ENCODE measurements around the gene NUAK2. TPM values are rescaled to one million over a fixed set of nuclear protein-coding genes. Genes with fewer than 3 reads are reported as not detected.
"Not testable (repeated sequence)": the region's sequence is repeated elsewhere in the genome, so short reads cannot be mapped to it uniquely, and the experiment has no call there.

NUAK2 gene
- total RNA-seq, 2 donors from 2014 or later = 5.1 to 8.6 TPM

DNA sequence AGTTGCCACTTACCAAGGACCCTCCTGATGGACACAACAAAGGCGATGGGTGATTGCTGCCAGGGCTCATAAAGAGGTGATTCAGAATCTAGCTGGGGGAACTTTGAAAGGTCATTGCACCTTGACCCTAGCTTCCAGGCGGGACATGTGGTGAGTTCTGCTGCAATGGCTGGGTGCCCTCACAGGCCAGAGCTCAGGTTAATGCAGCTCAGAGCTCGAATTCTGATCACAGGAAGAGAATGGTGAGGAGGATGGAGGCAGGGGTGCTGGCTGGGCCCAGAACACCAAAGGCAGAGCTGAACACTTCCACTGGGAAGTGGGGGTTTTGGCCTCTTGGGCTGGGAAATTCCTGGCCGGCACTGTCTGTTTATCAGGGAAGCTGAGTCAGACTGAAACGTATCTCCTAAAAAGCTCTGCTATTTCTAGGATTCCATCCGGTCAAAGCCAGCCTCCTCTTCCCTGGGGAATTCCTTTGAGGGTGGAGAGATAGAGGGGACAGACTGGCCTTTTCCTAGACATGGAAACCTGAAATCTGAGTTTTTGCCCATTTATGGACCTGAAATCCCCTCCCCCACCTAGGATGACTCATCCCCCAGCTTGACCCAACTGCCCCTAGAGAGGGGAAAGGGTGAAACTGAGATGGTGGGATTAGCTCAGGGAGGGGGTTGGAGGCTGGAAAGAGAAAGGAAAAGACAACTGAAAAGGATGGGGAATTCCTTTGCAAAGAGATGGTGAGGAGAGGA is 27.2 kb downstream of the NUAK2 start:
- Mint-ChIP-seq H3K27ac (no peak overlapping the region), H3K4me3 (no peak overlapping the region), H3K36me3 (ENCODE audit: low read depth) (no peaks in the 10 kb centered on the region), H3K27me3 (no peaks in the 10 kb centered on the region), H3K4me1 (peaks cover 43% of the 10 kb centered on the region)
- H3K9me3 ChIP-seq (ENCODE audit: control insufficient read depth, low read length, poor library complexity, severe bottlenecking) = no peaks in the 10 kb centered on the region
- DNase-seq = no peak
- no peak for ATAC-seq

DNA sequence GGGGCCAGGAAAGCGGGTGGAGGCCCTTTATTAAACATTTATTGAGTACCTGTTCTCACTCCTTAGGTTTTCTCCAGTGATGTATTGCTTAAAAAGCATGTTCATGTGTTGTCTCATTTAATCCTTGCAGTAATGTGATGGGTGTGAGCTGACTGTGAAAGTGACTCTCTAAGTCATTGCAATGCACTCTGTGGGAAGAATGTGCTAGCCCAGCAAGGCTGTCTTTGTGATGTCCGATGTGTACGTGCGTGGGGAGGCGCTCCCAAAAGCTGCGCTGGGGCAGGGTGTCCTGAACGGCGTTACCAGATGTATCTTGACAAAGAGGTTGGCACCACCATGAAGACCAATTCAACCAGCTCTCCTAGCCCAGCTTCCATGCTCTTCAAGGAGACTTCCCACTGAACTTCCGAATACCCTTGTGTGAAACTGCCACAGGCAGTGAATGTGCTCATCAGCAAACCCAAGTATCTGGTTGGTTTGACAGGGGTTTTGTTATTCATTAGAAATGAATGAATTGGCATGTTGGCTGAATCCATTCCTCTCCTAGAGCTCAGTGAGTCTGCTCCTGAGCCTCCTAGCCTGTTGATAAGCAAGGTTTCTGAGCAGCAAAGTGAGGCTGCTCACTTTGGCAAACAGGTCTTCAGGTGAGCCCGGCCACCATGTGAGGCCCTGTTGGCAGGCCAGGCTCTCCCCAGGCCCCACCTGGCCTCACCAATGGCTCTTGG is 28.0 kb downstream of the NUAK2 start:
- peaks cover 50% of the 10 kb centered on the region for H3K4me1 Mint-ChIP-seq
- no peaks in the 10 kb centered on the region for H3K36me3 Mint-ChIP-seq (ENCODE audit: low read depth)
- no peaks in the 10 kb centered on the region for H3K9me3 ChIP-seq (ENCODE audit: control insufficient read depth, low read length, poor library complexity, severe bottlenecking)
- DNase-seq (no peak), ATAC-seq (no peak)
- H3K27me3 Mint-ChIP-seq = no peaks in the 10 kb centered on the region
- no peak overlapping the region for H3K4me3 Mint-ChIP-seq
- no peak overlapping the region for H3K27ac Mint-ChIP-seq

DNA sequence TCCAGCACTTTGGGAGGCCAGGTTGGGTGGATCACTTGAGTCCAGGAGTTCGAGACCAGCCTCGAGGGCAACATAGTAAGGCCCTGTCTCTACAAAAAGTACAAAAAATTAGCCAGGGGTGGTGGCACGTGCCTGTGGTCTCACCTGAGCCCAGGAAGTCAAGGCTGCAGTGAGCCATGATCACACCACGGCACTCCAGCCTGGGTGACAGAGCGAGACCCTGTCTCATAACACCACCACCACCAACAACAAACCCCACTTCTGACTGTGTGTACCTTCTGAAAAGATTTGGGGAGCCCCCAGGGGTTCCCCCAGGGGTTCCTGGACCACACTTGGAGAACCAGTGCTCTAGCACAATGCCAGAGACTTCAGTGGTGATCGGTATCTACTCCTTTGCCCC is 29.9 kb downstream of the NUAK2 start:
- DNase-seq = no peak
- no peak for ATAC-seq
- H3K27me3 Mint-ChIP-seq = no peaks in the 10 kb centered on the region
- no peak overlapping the region for H3K4me3 Mint-ChIP-seq
- no peaks in the 10 kb centered on the region for H3K36me3 Mint-ChIP-seq (ENCODE audit: low read depth)
- H3K4me1 Mint-ChIP-seq = peaks cover 55% of the 10 kb centered on the region
- peak overlapping the region; percentile 80 for H3K27ac Mint-ChIP-seq
- H3K9me3 ChIP-seq (ENCODE audit: control insufficient read depth, low read length, poor library complexity, severe bottlenecking) = no peaks in the 10 kb centered on the region

DNA sequence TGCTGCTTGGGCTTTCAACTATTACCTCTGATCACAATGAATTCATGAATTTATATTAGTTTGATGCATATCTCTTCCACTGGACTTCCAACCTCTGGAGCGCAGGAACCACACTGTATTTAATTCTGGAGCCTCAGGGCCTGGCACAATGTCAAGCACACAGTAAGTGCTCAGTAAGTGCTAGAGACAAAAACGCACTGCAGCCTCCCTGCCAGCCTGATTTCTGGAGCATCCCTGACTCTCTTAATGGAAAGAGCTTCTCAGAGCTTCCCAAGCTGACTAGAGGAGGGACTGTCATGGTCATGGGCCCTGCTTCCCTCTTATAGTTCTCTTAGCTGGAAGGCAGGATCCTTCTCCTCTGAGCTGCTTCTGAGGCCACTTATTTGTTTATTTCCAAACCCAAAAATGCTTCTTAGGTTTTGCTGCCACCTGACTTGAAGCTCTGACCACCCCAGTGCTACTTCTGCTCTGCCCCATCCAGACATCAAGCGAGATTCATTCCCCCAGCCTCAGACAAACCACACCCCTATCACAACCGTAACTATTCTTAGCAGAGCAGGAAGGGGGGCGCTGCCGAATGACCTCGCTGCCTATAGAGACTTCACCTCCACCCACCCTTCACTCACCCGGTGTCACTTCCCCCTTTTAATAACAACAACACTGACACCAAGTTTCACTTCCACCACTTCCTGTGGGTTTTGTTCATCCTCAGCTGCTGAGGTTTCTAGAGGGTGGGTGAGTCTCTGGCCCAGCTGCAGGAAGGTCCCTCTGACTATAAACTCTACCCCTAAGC is 33.6 kb downstream of the NUAK2 start:
- Mint-ChIP-seq H3K27me3 (no peaks in the 10 kb centered on the region), H3K4me3 (peak overlapping the region; percentile 93), H3K27ac (peak overlapping the region; percentile 99), H3K36me3 (ENCODE audit: low read depth) (no peaks in the 10 kb centered on the region), H3K4me1 (peaks cover 66% of the 10 kb centered on the region)
- H3K9me3 ChIP-seq (ENCODE audit: control insufficient read depth, low read length, poor library complexity, severe bottlenecking) = no peaks in the 10 kb centered on the region
- peak; percentile 49 to 68 (median 54) for DNase-seq
- ATAC-seq = peak; percentile 70

DNA sequence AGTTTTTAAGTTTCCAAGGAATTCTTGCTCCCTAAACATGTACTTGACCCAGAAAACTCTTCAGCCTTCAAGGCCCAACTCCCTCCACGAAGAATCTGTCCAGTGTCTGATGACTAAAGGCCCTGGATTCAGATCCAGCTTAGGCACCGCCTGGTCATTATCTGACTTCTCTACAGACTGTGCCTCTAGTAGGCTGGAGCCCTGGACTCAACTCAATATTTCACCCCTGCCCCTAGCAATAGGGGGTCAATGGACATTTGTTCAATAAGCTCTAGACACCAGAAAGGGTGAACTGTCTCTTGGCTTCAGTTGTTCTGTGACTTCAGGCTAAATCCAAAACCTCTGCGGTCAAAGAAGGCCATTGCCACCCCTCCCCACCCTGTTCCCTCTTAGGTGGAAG is 34.5 kb downstream of the NUAK2 start:
- DNase-seq (no peak), ATAC-seq (no peak)
- H3K9me3 ChIP-seq (ENCODE audit: control insufficient read depth, low read length, poor library complexity, severe bottlenecking) = no peaks in the 10 kb centered on the region
- H3K4me3 Mint-ChIP-seq = peak overlapping the region; percentile 93
- H3K36me3 Mint-ChIP-seq (ENCODE audit: low read depth) = no peaks in the 10 kb centered on the region
- H3K4me1 Mint-ChIP-seq = peaks cover 70% of the 10 kb centered on the region
- peak overlapping the region; percentile 99 for H3K27ac Mint-ChIP-seq
- no peaks in the 10 kb centered on the region for H3K27me3 Mint-ChIP-seq

DNA sequence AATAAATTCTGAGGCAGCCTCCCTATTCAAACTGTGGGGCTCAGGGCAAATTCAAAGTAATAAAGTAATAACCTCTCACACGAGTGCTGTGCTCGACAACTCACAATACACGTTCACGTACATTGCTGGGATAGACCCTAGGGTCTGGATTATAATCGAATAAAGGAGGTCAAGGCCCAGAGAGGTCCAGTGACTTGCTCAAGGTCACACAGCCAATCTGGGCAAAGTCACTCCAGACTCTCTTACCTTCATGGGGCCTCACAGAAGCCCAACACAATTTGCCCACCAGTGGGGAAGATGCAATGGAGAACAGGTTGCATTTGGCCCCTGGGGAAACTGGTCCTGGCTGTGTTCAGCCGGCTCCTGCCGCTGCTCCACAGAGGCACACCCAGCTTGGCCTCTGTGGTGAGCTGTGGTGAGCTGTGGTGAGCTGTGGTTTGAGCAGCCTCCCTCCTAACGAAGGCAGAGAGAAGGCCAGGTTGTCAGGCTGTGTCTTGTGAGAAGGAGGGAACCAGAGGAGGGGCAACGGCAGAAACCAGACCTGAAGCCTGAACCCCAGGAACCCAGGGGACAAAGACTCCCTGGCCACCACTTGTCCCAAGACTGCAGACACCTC is 35.1 kb downstream of the NUAK2 start:
- DNase-seq (peak; percentile 36 to 55 (median 51)), ATAC-seq (peak; percentile 19)
- H3K9me3 ChIP-seq (ENCODE audit: control insufficient read depth, low read length, poor library complexity, severe bottlenecking) = no peaks in the 10 kb centered on the region
- peak overlapping the region; percentile 93 for H3K4me3 Mint-ChIP-seq
- peak overlapping the region; percentile 99 for H3K27ac Mint-ChIP-seq
- no peaks in the 10 kb centered on the region for H3K36me3 Mint-ChIP-seq (ENCODE audit: low read depth)
- no peaks in the 10 kb centered on the region for H3K27me3 Mint-ChIP-seq
- peaks cover 65% of the 10 kb centered on the region for H3K4me1 Mint-ChIP-seq

DNA sequence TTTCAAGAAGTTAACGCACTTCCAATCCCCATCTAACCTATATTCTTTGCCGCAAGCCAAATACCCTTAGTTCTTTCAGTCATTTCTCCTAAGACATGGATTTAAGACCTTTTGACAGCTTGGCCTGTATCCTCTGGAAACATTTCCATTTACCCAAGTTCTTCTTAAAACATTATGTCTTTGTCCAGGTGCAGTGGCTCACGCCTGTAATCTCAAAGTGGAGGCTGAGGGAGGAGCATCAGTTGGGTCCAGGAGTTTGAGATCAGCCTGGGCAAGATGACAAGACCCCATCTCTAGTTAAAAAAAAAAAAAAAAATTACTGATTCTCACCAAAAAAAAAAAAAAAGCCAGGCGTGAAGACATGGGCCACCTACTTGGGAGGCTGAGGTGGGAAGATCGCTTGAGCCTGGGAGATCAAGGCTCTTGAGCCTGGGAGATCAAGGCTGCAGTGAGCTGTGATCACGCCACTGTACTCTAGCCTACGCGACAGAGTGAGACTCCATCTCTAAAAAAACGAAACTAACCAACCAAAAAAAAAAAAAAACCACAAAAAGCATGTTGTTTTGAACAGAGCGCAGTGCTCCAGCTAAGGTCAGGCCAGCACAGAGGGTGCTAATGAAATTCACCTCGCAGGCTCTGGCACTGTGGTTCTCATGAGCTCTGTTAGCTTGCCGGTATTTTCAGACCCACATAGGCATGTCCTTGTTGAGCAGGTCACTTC is 36.0 kb downstream of the NUAK2 start:
- H3K27ac Mint-ChIP-seq = peak overlapping the region; percentile 99
- DNase-seq (peak in 2 of 3 donors; percentile 35 to 39), ATAC-seq (peak; percentile 56)
- peak overlapping the region; percentile 93 for H3K4me3 Mint-ChIP-seq
- H3K4me1 Mint-ChIP-seq = peaks cover 64% of the 10 kb centered on the region
- no peaks in the 10 kb centered on the region for H3K36me3 Mint-ChIP-seq (ENCODE audit: low read depth)
- no peaks in the 10 kb centered on the region for H3K9me3 ChIP-seq (ENCODE audit: control insufficient read depth, low read length, poor library complexity, severe bottlenecking)
- no peaks in the 10 kb centered on the region for H3K27me3 Mint-ChIP-seq

DNA sequence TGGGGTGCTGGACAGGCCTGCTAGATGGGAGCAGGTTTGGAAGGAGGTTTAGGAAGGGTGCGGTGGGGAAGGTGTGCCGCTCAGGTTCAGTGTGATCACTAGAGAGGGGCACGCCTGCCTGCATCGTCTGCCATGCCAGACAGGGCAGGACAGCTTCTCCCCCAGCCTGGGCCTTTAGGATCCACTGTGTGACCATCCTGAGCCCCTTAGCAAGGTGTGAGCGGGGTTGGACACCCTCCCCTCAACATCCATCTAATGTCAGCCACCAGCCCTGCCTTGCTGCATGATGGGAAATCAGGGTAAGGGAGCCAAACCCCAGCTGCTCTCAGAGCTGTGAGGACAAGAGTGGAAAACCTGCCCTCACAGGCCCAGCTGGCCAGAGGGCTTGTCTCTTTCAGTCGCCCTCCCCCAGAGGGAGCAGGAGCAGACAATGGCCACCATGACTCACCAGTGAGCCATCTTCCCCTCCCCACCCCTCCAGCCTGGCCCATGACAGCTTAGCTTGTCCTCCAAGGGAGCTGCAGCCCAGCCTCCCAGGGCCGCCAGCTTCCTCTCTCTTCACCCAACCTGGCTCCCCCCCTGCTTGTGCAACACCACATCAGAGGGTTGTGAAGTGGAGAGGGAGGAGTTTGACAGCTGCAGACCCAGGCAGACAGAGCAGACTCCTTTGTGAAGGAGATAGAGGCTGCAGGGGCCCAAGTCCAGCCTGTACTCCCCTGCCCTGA is 37.0 kb downstream of the NUAK2 start:
- ATAC-seq (peak; percentile 71), DNase-seq (peak; percentile 66 to 82 (median 74))
- H3K27ac Mint-ChIP-seq = peak overlapping the region; percentile 99
- no peaks in the 10 kb centered on the region for H3K9me3 ChIP-seq (ENCODE audit: control insufficient read depth, low read length, poor library complexity, severe bottlenecking)
- H3K4me3 Mint-ChIP-seq = peak overlapping the region; percentile 93
- no peaks in the 10 kb centered on the region for H3K27me3 Mint-ChIP-seq
- peaks cover 67% of the 10 kb centered on the region for H3K4me1 Mint-ChIP-seq
- no peaks in the 10 kb centered on the region for H3K36me3 Mint-ChIP-seq (ENCODE audit: low read depth)

DNA sequence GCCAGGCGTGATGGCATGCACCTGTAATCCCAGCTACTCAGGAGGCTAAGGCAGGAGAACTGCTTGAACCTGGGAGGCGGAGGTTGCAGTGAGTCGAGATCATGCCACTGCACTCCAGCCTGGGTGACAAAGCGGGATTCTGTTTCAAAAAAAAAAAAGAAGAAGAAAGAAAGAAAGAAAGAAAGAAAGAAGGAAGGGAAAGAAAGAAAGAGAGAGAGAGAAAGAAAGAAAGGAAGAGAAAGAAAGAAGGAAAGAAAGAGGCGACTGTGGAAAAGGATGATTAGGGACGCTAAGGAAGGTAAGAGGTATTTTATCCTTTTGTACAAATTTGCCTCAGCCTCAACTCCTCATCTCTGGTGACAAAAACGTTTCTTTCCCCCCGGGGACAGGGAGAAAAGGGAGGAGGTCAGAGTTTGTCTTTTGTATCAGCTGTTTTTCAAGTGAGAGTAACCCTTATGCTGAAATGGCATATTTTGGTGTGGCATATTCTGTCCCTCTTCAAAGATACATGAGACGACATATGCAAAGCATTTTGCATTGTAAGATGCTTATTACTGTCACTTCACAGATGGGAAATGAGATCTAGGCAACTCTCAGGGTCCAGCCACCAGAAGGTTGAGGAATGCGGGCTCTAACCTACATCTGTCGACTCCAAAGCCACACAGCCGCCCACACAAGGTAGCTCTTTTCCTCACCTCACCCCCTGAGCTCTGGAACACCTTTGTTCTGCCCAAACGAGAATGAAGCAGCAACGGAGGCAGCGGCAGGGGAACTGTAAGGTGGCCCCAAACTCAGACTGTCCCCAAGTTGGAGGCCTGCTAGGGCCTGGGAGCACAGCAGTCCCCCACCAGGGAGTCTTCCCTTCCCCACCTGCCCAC is 38.0 kb downstream of the NUAK2 start:
- no peak for DNase-seq
- Mint-ChIP-seq H3K27me3 (no peaks in the 10 kb centered on the region), H3K4me1 (peaks cover 65% of the 10 kb centered on the region), H3K27ac (peak overlapping the region; percentile 99), H3K36me3 (ENCODE audit: low read depth) (no peaks in the 10 kb centered on the region), H3K4me3 (peak overlapping the region; percentile 64)
- ATAC-seq = no peak
- H3K9me3 ChIP-seq (ENCODE audit: control insufficient read depth, low read length, poor library complexity, severe bottlenecking) = no peaks in the 10 kb centered on the region

DNA sequence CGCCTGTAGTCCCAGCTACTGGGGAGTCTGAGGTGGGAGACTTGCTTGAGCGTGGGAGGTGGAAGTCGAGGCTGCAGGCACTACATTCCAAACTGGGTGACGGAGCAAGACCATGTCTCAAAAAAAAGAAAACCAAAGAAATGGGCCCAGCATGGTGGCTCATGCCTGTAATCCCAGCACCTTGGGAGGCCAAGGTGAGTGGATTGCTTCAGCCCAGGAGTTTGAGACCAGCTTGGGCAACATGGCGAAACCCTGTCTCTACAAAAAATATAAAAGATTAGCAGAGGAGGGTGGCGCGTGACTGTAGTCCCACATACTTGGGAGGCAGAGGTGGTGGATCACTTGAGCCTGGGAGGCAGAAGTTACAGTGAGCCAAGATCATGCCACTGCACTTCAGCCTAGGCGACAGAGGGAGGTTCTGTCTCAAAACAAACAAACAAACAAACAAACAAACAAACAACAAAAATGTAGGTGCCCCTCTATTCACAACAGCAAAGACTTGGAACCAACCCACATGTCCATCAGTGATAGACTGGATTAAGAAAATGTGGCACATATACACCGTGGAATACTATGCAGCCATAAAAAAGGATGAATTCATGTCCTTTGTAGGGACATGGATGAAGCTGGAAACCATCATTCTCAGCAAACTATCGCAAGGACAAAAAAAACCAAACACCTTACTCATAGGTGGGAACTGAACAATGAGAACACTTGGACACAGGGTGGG is 40.7 kb downstream of the NUAK2 start:
- not testable (repeated sequence) for H3K36me3 Mint-ChIP-seq (ENCODE audit: low read depth); H3K4me3 Mint-ChIP-seq; H3K27me3 Mint-ChIP-seq; H3K9me3 ChIP-seq (ENCODE audit: control insufficient read depth, low read length, poor library complexity, severe bottlenecking); DNase-seq; ATAC-seq
- H3K4me1 Mint-ChIP-seq = peaks cover 51% of the 10 kb centered on the region
- H3K27ac Mint-ChIP-seq = peak overlapping the region; percentile 56

DNA sequence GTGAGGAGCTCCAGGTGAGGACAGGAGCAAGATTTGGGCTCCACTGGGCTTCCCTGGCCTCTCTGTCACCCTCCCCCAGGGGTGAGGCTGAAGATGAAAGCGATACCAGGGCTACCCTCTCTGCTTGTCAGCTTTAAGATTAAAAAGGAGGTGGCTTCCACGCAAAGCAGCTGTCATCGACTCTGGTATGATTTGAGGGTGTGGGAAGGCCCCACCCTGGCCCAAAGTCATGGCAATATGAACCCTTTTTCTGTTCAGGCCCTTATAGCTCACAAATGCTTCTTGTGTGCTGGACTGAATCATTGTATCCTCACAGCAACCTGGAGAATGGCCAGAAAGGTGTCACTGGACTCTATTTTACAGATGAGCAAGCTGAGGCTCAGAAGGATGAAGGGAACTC is 41.6 kb downstream of the NUAK2 start:
- H3K36me3 Mint-ChIP-seq (ENCODE audit: low read depth) = no peaks in the 10 kb centered on the region
- ATAC-seq (no peak), DNase-seq (no peak)
- no peaks in the 10 kb centered on the region for H3K27me3 Mint-ChIP-seq
- H3K9me3 ChIP-seq (ENCODE audit: control insufficient read depth, low read length, poor library complexity, severe bottlenecking) = no peaks in the 10 kb centered on the region
- H3K4me3 Mint-ChIP-seq = no peak overlapping the region
- peaks cover 50% of the 10 kb centered on the region for H3K4me1 Mint-ChIP-seq
- peak overlapping the region; percentile 80 for H3K27ac Mint-ChIP-seq

Measured in T-helper 17 cell (primary cell).